Thyroid gland (tissue), 4 donors: Measurements from ENCODE around the gene IQSEC3. TPM values are rescaled to one million over a fixed set of nuclear protein-coding genes. Genes with fewer than 3 reads are reported as not detected.

ENCODE experiments used
- DNase-seq, 2 donors: peaks; one replicate each; pipeline ENCODE4 v3.0.0-alpha.2; 2019
- H3K27ac ChIP-seq, 3 donors: fragments of 200-600 bp; sonication (generic); 1 replicate in 2 of 3; 2 replicates in 1 of 3; pipeline ENCODE4 v1.5.1; 2016 to 2019; ENCODE audit warnings: mild to moderate bottlenecking in 1 of 3, moderate library complexity in 1 of 3
- H3K27me3 ChIP-seq: fragments of 200-600 bp; sonication (generic); one replicate; pipeline ENCODE4 v1.5.1; 2019
- H3K36me3 ChIP-seq, 2 donors: fragments of 200-600 bp; sonication (generic); one replicate each; pipeline ENCODE4 v1.5.1; 2016 to 2019
- H3K4me1 ChIP-seq, 2 donors: fragments of 200-600 bp; sonication (generic); one replicate each; pipeline ENCODE4 v1.5.1; 2017 to 2019
- H3K4me3 ChIP-seq, 3 donors: fragments of 200-600 bp; sonication (generic); replicated peaks in 1 of 3; 1 replicate in 2 of 3; 2 replicates in 1 of 3; pipeline ENCODE4 v1.5.1; 2016; ENCODE audit warnings: mild to moderate bottlenecking in 1 of 3
- H3K9me3 ChIP-seq: fragments of 200-600 bp; sonication (generic); one replicate; pipeline ENCODE4 v1.5.1; 2017
- CTCF ChIP-seq, 6 experiments: fragments of 200-600 bp in 3 of 6; fragments of 450-650 bp in 3 of 6; sonication (generic) in 3 of 6; IDR thresholded peaks; one replicate each; pipeline ENCODE4 v1.5.1; 2016 to 2019; ENCODE audit warnings: antibody characterized with exemption in 6 of 6, mild to moderate bottlenecking in 2 of 6, inconsistent platforms in 1 of 6, moderate library complexity in 1 of 6
- POLR2A ChIP-seq, 2 donors: fragments of 450-650 bp; IDR thresholded peaks; one replicate each; pipeline ENCODE4 v1.6.1; 2017; ENCODE audit warnings: antibody characterized with exemption in 2 of 2, mild to moderate bottlenecking in 2 of 2, moderate library complexity in 1 of 2
- WGBS, 2 donors: methylation state at CpG; one replicate each; pipeline ENCODE4 v1.1.5; 2017; 5-methylcytosine and 5-hydroxymethylcytosine counted together
- intact Hi-C: fragments of 100-400 bp; cut with DNase I; formaldehyde crosslinking; loops from one replicate; pipeline ENCODE4 v1.15.1; 2023
- total RNA-seq, 4 donors: library from RNA; depleted of rRNA; stranded (reverse); fragments of >200 nt; gene quantifications; one replicate each; pipeline ENCODE4 v1.2.3, GENCODE V29; 2016

IQSEC3 gene
- total RNA-seq, 4 donors from 2014 or later, result 0.27 to 1.3 (median 1.0) TPM

GRCh38 chr12:82740-83139 is 16.2 kb downstream of the IQSEC3 start:
- Histone ChIP-seq H3K4me3 (no peak overlapping the region), H3K27ac (no peak overlapping the region), H3K27me3 (no peaks in the 10 kb centered on the region), H3K4me1 (no peaks in the 10 kb centered on the region), H3K9me3 (no peaks in the 10 kb centered on the region), H3K36me3 (no peaks in the 10 kb centered on the region)
- TF ChIP-seq POLR2A (IDR thresholded peaks at IDR 0.05) (no peak), CTCF (IDR thresholded peaks at IDR 0.05) (no peak)
- 57 to 75% methylated on average over 7 of the region's 7 CpGs for WGBS, 2 donors
- intact Hi-C loops, result no loop called here
- DNase-seq, result no peak

- Histone ChIP-seq H3K27ac (no peak overlapping the region), H3K9me3 (no peaks in the 10 kb centered on the region), H3K36me3 (no peaks in the 10 kb centered on the region), H3K4me1 (no peaks in the 10 kb centered on the region), H3K27me3 (no peaks in the 10 kb centered on the region), H3K4me3 (no peak overlapping the region)
- DNase-seq, result no peak
- intact Hi-C loops, result no loop called here
- TF ChIP-seq POLR2A (IDR thresholded peaks at IDR 0.05) (no peak), CTCF (IDR thresholded peaks at IDR 0.05) (no peak)
- 56 to 59% methylated on average over 6 of the region's 6 CpGs for WGBS, 2 donors
These were observed 17.5 kb downstream of the IQSEC3 start for GRCh38 chr12:84056-84455.

DNA sequence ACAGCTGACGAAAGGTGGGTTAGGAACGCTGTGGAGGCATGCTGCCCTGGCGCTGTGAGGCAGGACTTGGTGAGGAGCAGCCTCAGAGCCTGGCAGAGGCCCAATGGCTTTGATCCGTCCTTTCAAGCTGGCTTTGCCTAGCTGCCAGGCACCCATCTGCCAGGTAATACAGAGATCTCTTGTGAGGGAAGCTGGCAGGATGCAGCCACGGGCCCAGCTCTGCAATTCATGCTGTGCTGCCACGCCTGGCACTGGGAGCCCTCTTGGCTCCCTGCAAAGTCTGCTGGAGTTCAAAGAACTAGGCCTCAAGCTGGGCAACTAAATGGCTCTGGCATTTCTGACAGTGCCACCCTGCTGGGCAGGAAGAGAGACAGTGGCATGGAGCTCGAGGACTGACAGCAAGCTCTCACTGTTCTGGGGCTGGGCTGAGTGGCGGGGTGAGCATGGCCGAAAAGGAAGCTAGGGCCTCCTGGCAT is 18.7 kb downstream of the IQSEC3 start:
- DNase-seq, result no peak
- Histone ChIP-seq H3K4me1 (no peaks in the 10 kb centered on the region), H3K36me3 (no peaks in the 10 kb centered on the region), H3K27ac (no peak overlapping the region), H3K9me3 (no peaks in the 10 kb centered on the region), H3K4me3 (no peak overlapping the region), H3K27me3 (no peaks in the 10 kb centered on the region)
- 71 to 75% methylated on average over 6 of the region's 9 CpGs for WGBS, 2 donors
- intact Hi-C loops, result no loop called here
- TF ChIP-seq POLR2A (IDR thresholded peaks at IDR 0.05) (no peak), CTCF (IDR thresholded peaks at IDR 0.05) (no peak)

- intact Hi-C loops, result no loop called here
- H3K9me3 ChIP-seq, result no peaks in the 10 kb centered on the region
- no peak for DNase-seq
- no peaks in the 10 kb centered on the region for H3K27me3 ChIP-seq
- H3K36me3 ChIP-seq, result no peaks in the 10 kb centered on the region
- no peak overlapping the region for H3K27ac ChIP-seq
- H3K4me3 ChIP-seq, result no peak overlapping the region
- no peaks in the 10 kb centered on the region for H3K4me1 ChIP-seq
- WGBS, 2 donors, result 17 to 51% methylated on average over 2 of the region's 2 CpGs
- TF ChIP-seq CTCF (IDR thresholded peaks at IDR 0.05), result no peak
- no peak for TF ChIP-seq POLR2A (IDR thresholded peaks at IDR 0.05)
These were observed 20.7 kb downstream of the IQSEC3 start for GRCh38 chr12:87315-87714.

- 78 to 79% methylated on average over 9 of the region's 9 CpGs for WGBS, 2 donors
- Histone ChIP-seq H3K9me3 (no peaks in the 10 kb centered on the region), H3K27me3 (no peaks in the 10 kb centered on the region), H3K4me1 (no peaks in the 10 kb centered on the region), H3K4me3 (no peak overlapping the region), H3K27ac (no peak overlapping the region), H3K36me3 (no peaks in the 10 kb centered on the region)
- TF ChIP-seq CTCF (IDR thresholded peaks at IDR 0.05) (no peak), POLR2A (IDR thresholded peaks at IDR 0.05) (no peak)
- intact Hi-C loops, result no loop called here
- DNase-seq, result no peak
These were observed 21.3 kb downstream of the IQSEC3 start for GRCh38 chr12:87856-88255.
